GM20000 (cell line): ENCODE results near the gene ADPRH.

Experiments
- DNase-seq: peaks from one replicate; pipeline ENCODE4 v3.0.0; 2012; ENCODE audit warnings: low spot score
- TF ChIP-seq, protein P1 (sequence below): IDR thresholded peaks from 2 replicates; pipeline ENCODE4 v1.5.1; 2012; ENCODE audit warnings: mild to moderate bottlenecking, control low read depth; ENCODE audit errors: extremely low read depth, missing control alignments

ADPRH gene

DNA sequence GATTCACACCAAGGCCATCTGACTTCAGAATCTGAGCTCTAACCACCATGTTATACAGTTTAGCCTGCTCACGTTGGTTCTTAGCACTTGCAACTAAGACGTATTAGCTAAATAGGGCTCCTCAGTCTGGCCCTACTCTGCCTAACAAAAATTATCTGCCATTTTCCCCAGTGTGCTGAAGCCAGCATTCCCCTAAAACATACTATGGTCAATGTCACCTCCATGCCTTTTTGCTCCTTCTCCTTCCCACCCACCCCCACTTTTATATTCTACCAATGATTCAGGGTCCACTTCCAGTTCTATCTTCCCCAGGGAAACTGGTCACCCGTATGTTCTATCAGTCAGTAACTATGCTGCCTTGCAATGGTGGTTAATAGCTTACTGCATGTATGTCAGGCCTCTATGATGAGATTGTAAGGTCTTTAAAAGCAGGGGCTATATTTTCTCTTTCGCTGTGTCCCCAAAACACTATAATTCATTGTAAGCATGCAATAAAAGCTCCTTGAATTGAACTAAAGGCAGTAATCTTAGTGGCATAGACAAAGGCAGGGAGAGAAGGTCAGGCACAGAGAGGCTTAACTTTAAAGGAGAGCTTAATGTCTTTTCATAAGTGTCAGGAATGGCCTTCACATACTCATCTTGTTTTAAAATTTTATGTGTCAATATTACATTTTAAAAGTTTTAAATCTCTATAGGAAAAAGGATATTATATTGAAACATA lies 57.8 kb downstream of the ADPRH start:
- TF ChIP-seq, protein P1, sequence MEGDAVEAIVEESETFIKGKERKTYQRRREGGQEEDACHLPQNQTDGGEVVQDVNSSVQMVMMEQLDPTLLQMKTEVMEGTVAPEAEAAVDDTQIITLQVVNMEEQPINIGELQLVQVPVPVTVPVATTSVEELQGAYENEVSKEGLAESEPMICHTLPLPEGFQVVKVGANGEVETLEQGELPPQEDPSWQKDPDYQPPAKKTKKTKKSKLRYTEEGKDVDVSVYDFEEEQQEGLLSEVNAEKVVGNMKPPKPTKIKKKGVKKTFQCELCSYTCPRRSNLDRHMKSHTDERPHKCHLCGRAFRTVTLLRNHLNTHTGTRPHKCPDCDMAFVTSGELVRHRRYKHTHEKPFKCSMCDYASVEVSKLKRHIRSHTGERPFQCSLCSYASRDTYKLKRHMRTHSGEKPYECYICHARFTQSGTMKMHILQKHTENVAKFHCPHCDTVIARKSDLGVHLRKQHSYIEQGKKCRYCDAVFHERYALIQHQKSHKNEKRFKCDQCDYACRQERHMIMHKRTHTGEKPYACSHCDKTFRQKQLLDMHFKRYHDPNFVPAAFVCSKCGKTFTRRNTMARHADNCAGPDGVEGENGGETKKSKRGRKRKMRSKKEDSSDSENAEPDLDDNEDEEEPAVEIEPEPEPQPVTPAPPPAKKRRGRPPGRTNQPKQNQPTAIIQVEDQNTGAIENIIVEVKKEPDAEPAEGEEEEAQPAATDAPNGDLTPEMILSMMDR, result no peak
- DNase-seq, result no peak

DNA sequence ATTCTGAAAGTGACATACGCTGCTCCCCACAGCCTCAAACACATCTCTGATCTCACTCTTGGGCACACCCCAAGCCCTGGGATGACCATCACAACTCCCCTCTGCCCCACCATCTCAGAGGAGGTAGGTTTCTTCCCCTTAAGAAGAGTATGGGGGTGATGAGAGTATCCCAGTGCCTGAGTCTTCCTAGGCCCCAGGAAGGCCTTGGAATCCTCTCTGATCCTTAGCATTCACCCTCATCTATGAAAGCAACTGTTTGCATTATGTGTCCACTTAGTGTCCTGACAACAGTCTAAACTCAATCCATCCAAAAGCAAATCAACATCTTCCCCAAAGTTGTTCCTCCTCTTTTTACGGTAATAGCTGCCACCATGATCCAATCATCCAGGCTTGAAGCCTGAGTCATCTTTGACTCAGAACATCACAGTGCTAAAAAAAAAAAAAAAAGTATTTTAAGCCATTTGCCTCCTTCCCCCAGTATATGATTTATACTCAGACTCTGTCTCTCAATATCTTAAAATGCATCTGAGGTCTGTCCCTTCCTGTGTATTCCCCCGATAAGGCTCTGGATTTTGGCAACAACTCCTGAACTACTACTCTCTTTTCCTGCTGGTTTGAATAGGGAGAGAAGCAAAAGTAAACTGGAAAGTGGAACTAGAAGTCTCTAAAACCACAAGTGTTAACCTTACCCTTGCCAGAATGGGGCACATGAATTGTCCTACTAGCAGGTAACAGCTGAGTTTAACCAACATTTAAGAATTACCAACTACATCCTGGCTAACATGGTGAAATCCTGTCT lies 58.6 kb downstream of the ADPRH start:
- TF ChIP-seq, protein P1, result no peak
- DNase-seq, result peak; percentile 30
